Testis (tissue), 2 donors: ENCODE results near the gene BZW2.

Experiments used
- CTCF ChIP-seq, 3 experiments: fragments of 450-650 bp in 2 of 3; fragments of 200-600 bp in 1 of 3; sonication (generic) in 1 of 3; IDR thresholded peaks; one replicate each; pipeline ENCODE4 v1.5.1; 2016 to 2019; ENCODE audit warnings: antibody characterized with exemption in 3 of 3, mild to moderate bottlenecking in 2 of 3, moderate library complexity in 1 of 3
- POLR2A ChIP-seq: fragments of 450-650 bp; IDR thresholded peaks from one replicate; pipeline ENCODE4 v1.6.1; 2017; ENCODE audit warnings: antibody characterized with exemption, mild to moderate bottlenecking, moderate library complexity

GRCh38 chr7:16634271-16634738 lies 11.7 kb upstream of the BZW2 start:
- TF ChIP-seq POLR2A: no peak
- no peak for TF ChIP-seq CTCF (IDR thresholded peaks at IDR 0.05)
